Ishikawa (cell line): ENCODE data around the gene KCNA5.

Source experiments
- CEBPB ChIP-seq: IDR thresholded peaks from 2 replicates; pipeline ENCODE4 v1.6.1; 2012
- CREB1 ChIP-seq: IDR thresholded peaks from 2 replicates; pipeline ENCODE4 v1.6.1; 2012; ENCODE audit warnings: low read depth
- EGR1 ChIP-seq: IDR thresholded peaks from 2 replicates; pipeline ENCODE4 v1.6.1; 2012
- FOXM1 ChIP-seq: IDR thresholded peaks from 2 replicates; pipeline ENCODE4 v1.6.1; 2012; ENCODE audit warnings: low read depth, borderline replicate concordance
- RAD21 ChIP-seq: IDR thresholded peaks from 2 replicates; pipeline ENCODE4 v1.6.1; 2012; ENCODE audit warnings: low read depth
- TAF1 ChIP-seq: IDR thresholded peaks from 2 replicates; pipeline ENCODE4 v1.6.1; 2012; ENCODE audit warnings: low read depth, mild to moderate bottlenecking
- TCF12 ChIP-seq: IDR thresholded peaks from 2 replicates; pipeline ENCODE4 v1.6.1; 2012; ENCODE audit warnings: low read depth
- TEAD4 ChIP-seq: IDR thresholded peaks from 2 replicates; pipeline ENCODE4 v1.6.1; 2012
- YY1 ChIP-seq: IDR thresholded peaks from 2 replicates; pipeline ENCODE4 v1.6.1; 2012; ENCODE audit warnings: low read depth
- ZBTB7A ChIP-seq: IDR thresholded peaks from 2 replicates; pipeline ENCODE4 v1.6.1; 2012; ENCODE audit warnings: low read depth
- TF ChIP-seq, protein P1 (sequence below): IDR thresholded peaks from 2 replicates; pipeline ENCODE4 v1.6.1; 2012; ENCODE audit warnings: low read depth, mild to moderate bottlenecking
- TF ChIP-seq, protein P2 (sequence below): IDR thresholded peaks from 2 replicates; pipeline ENCODE4 v1.6.1; 2012

DNA sequence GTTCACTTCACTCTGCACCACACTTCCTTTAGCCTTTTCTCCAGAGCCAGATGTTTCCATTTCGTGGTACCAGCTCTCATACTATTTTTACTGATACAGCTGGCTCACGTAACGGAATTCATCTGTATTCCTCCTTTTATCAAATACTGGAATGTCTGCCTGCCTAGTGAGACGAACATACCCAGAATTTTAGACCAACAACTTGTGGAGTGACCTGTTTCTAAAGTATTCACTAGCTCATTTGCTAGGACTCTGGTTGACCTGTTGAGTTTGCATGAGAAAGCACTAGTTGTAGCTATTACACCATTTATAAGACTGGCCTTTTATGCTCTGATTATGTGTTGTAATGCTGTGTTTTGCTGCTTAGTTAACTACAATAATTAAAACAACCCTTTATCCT lies 22.6 kb downstream of the KCNA5 start:
- TF ChIP-seq, protein P1, sequence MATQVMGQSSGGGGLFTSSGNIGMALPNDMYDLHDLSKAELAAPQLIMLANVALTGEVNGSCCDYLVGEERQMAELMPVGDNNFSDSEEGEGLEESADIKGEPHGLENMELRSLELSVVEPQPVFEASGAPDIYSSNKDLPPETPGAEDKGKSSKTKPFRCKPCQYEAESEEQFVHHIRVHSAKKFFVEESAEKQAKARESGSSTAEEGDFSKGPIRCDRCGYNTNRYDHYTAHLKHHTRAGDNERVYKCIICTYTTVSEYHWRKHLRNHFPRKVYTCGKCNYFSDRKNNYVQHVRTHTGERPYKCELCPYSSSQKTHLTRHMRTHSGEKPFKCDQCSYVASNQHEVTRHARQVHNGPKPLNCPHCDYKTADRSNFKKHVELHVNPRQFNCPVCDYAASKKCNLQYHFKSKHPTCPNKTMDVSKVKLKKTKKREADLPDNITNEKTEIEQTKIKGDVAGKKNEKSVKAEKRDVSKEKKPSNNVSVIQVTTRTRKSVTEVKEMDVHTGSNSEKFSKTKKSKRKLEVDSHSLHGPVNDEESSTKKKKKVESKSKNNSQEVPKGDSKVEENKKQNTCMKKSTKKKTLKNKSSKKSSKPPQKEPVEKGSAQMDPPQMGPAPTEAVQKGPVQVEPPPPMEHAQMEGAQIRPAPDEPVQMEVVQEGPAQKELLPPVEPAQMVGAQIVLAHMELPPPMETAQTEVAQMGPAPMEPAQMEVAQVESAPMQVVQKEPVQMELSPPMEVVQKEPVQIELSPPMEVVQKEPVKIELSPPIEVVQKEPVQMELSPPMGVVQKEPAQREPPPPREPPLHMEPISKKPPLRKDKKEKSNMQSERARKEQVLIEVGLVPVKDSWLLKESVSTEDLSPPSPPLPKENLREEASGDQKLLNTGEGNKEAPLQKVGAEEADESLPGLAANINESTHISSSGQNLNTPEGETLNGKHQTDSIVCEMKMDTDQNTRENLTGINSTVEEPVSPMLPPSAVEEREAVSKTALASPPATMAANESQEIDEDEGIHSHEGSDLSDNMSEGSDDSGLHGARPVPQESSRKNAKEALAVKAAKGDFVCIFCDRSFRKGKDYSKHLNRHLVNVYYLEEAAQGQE = no peak
- TF ChIP-seq RAD21 (no peak), ZBTB7A (no peak), TAF1 (no peak), EGR1 (no peak), TCF12 (no peak), TEAD4 (no peak), FOXM1 (no peak), CREB1 (no peak), CEBPB (no peak), YY1 (no peak)
- TF ChIP-seq, protein P2, sequence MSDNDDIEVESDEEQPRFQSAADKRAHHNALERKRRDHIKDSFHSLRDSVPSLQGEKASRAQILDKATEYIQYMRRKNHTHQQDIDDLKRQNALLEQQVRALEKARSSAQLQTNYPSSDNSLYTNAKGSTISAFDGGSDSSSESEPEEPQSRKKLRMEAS = no peak
